Ishikawa (cell line): ENCODE results near the gene SH3GL1.

Experiments used
- CEBPB ChIP-seq: IDR thresholded peaks from 2 replicates; pipeline ENCODE4 v1.6.1; 2012
- CREB1 ChIP-seq: IDR thresholded peaks from 2 replicates; pipeline ENCODE4 v1.6.1; 2012; ENCODE audit warnings: low read depth
- EGR1 ChIP-seq: IDR thresholded peaks from 2 replicates; pipeline ENCODE4 v1.6.1; 2012
- EP300 ChIP-seq: IDR thresholded peaks from 2 replicates; pipeline ENCODE4 v1.6.1; 2012; ENCODE audit warnings: borderline replicate concordance
- FOXM1 ChIP-seq: IDR thresholded peaks from 2 replicates; pipeline ENCODE4 v1.6.1; 2012; ENCODE audit warnings: low read depth, borderline replicate concordance
- MAX ChIP-seq: IDR thresholded peaks from 2 replicates; pipeline ENCODE4 v1.6.1; 2012
- NFIC ChIP-seq: IDR thresholded peaks from 2 replicates; pipeline ENCODE4 v1.6.1; 2012
- RAD21 ChIP-seq: IDR thresholded peaks from 2 replicates; pipeline ENCODE4 v1.6.1; 2012; ENCODE audit warnings: low read depth
- REST ChIP-seq: IDR thresholded peaks from 2 replicates; pipeline ENCODE4 v1.6.1; 2012; ENCODE audit warnings: low read depth, mild to moderate bottlenecking
- TAF1 ChIP-seq: IDR thresholded peaks from 2 replicates; pipeline ENCODE4 v1.6.1; 2012; ENCODE audit warnings: low read depth, mild to moderate bottlenecking
- TCF12 ChIP-seq: IDR thresholded peaks from 2 replicates; pipeline ENCODE4 v1.6.1; 2012; ENCODE audit warnings: low read depth
- TEAD4 ChIP-seq: IDR thresholded peaks from 2 replicates; pipeline ENCODE4 v1.6.1; 2012
- USF1 ChIP-seq: IDR thresholded peaks from 2 replicates; pipeline ENCODE4 v1.6.1; 2012
- YY1 ChIP-seq: IDR thresholded peaks from 2 replicates; pipeline ENCODE4 v1.6.1; 2012; ENCODE audit warnings: low read depth
- ZBTB7A ChIP-seq: IDR thresholded peaks from 2 replicates; pipeline ENCODE4 v1.6.1; 2012; ENCODE audit warnings: low read depth

The SH3GL1 gene

GRCh38 chr19:4446704-4447200 lies 46.4 kb upstream of the SH3GL1 start:
- TF ChIP-seq RAD21: no peak
- no peak for TF ChIP-seq TEAD4
- no peak for TF ChIP-seq REST
- TF ChIP-seq EP300: no peak
- no peak for TF ChIP-seq EGR1
- TF ChIP-seq YY1: no peak
- no peak for TF ChIP-seq CREB1
- no peak for TF ChIP-seq USF1
- TF ChIP-seq TCF12: no peak
- TF ChIP-seq FOXM1: no peak
- no peak for TF ChIP-seq MAX
- no peak for TF ChIP-seq ZBTB7A
- no peak for TF ChIP-seq CEBPB
- no peak for TF ChIP-seq NFIC
- TF ChIP-seq TAF1: no peak

GRCh38 chr19:4445963-4446703 lies 45.8 kb upstream of the SH3GL1 start:
- TF ChIP-seq EGR1: no peak
- no peak for TF ChIP-seq RAD21
- no peak for TF ChIP-seq REST
- no peak for TF ChIP-seq ZBTB7A
- no peak for TF ChIP-seq TAF1

- no peak for TF ChIP-seq RAD21
- no peak for TF ChIP-seq MAX
- no peak for TF ChIP-seq TEAD4
- no peak for TF ChIP-seq TAF1
- no peak for TF ChIP-seq EGR1
- no peak for TF ChIP-seq CEBPB
- no peak for TF ChIP-seq REST
- no peak for TF ChIP-seq NFIC
- TF ChIP-seq YY1: no peak
- no peak for TF ChIP-seq CREB1
- no peak for TF ChIP-seq TCF12
- TF ChIP-seq ZBTB7A: no peak
- TF ChIP-seq EP300: no peak
These were observed 44.7 kb upstream of the SH3GL1 start for GRCh38 chr19:4444765-4445741.

- TF ChIP-seq FOXM1 (no peak), REST (no peak), TEAD4 (no peak), USF1 (no peak), RAD21 (no peak), NFIC (no peak), CEBPB (no peak), EGR1 (no peak)
These were observed 43.8 kb upstream of the SH3GL1 start for GRCh38 chr19:4443966-4444764.
